ENCODE results near the gene PRM1. TPM values are rescaled to one million over a fixed set of nuclear protein-coding genes. Genes with fewer than 3 reads are reported as not detected.

Gene PRM1
- total and polyA plus RNA-seq, 2 of the 13 experiments (the other 11 are each of a cell fraction or from before 2014, with no cell fraction given) = not detected

- Histone ChIP-seq H3K4me2 (ENCODE audit: low read depth, low read length) (peak overlapping the region; percentile 57), H4K20me1 (ENCODE audit: insufficient read depth, low read length) (no peaks in the 10 kb centered on the region), H3K36me3 (replicated peaks in 1 of 2; ENCODE audit: control insufficient read depth in 1 of 2, insufficient read depth in 2 of 2, low read length in 2 of 2) (no peaks in the 10 kb centered on the region), H3K9ac (ENCODE audit: insufficient read depth, low read depth, low read length) (peak overlapping the region; percentile 62), H3K79me2 (ENCODE audit: insufficient read depth, low read length) (no peaks in the 10 kb centered on the region), H3K9me3 (ENCODE audit: low read length) (no peaks in the 10 kb centered on the region), H2AFZ (ENCODE audit: low read length) (no peak overlapping the region), H3K27ac (ENCODE audit: extremely low read length, insufficient read depth, low read length) (peak overlapping the region; percentile 89), H3K27me3 (ENCODE audit: control insufficient read depth in 1 of 2, insufficient read depth in 2 of 2, low read length in 2 of 2) (no peaks in the 10 kb centered on the region), H3K4me1 (ENCODE audit: insufficient read depth, low read length) (peaks cover 84% of the 10 kb centered on the region), H3K4me3 (replicated peaks in 1 of 3; ENCODE audit: insufficient read depth in 1 of 3, low read depth in 2 of 3, low read length in 3 of 3) (0 out of 6 replicates have a peak overlapping the region, but pooled peaks of 1 of the 3 experiments have one; percentile 20)
- peak; percentile 94 for FAIRE-seq
- ChIA-PET POLR2A (interaction anchor here (0.5 to 7.4 kb wide), 14 partner anchors 9 to 64 kb away, joined by 3 to 234 read pairs (median 4); partner anchors contain the start of genes PRM3, SOCS1 and TNP2), CTCF (ENCODE audit: low intra/inter-chr PET ratio, low total read pairs) (no interaction called here)
- intact Hi-C loops (cut with micrococcal nuclease; ENCODE audit: unreplicated experiment) (loop anchor here (2.0 kb wide), 2 partner anchors 28 to 38 kb away; partner anchors contain the start of gene RMI2), in situ Hi-C loops (cut with HindIII; ENCODE audit: extremely low pct_ligation_motif_present, low pct_unique_long_range_greater_than_20kb) (no loop called here)
- 47% methylated on average over 7 of the region's 7 CpGs for WGBS (ENCODE audit: low lambda C conversion rate)
- no TSS peak for BruUV-seq (replicated peaks)
- peak; percentile 53 for ATAC-seq
- peak; percentile 98 for DNase-seq (ENCODE audit: low spot score)
- no peak for TF ChIP-seq ZNF350 (CRISPR knock-in tag; IDR thresholded peaks at IDR 0.05; ENCODE audit: borderline replicate concordance, low read depth)
- no peak for TF ChIP-seq HCFC1 (IDR thresholded peaks at IDR 0.05; ENCODE audit: low read depth, low read length)
- TF ChIP-seq MYC (CRISPR knock-in tag; IDR thresholded peaks at IDR 0.05; ENCODE audit: borderline replicate concordance) = peak; percentile 8; the same call in 1 of the 2 replicates
- TF ChIP-seq CEBPZ (IDR thresholded peaks at IDR 0.05; ENCODE audit: low read length) = no peak
- TF ChIP-seq ZFP37 (CRISPR knock-in tag; IDR thresholded peaks at IDR 0.05; ENCODE audit: borderline replicate concordance) = peak; percentile 68; the same call in 1 of the 2 replicates
- no peak for TF ChIP-seq TERF1 (CRISPR knock-in tag; IDR thresholded peaks at IDR 0.05)
- no peak for TF ChIP-seq ZNF382 (CRISPR knock-in tag; IDR thresholded peaks at IDR 0.05; ENCODE audit: borderline replicate concordance)
- peak; percentile 44 for TF ChIP-seq ZFP36 (IDR thresholded peaks at IDR 0.05; ENCODE audit: borderline replicate concordance, low read depth, low read length, partially characterized antibody)
- no peak for TF ChIP-seq ATF6 (CRISPR knock-in tag; conservative IDR thresholded peaks at IDR 0.05)
- TF ChIP-seq FOXK2 (IDR thresholded peaks at IDR 0.05) = peak; percentile 77
- TF ChIP-seq HHEX (CRISPR knock-in tag; IDR thresholded peaks at IDR 0.05) = 0 out of 2 replicates have a peak, but pooled peaks have one; percentile 25
- TF ChIP-seq SRSF4 (IDR thresholded peaks at IDR 0.05; ENCODE audit: low read depth, low read length, poor library complexity, severe bottlenecking) = no peak
These were observed 26.0 kb upstream of the PRM1 start for GRCh38 chr16:11306997-11307638.
